MCF 10A (cell line): ENCODE results near the gene ZNF91. TPM values are rescaled to one million over a fixed set of nuclear protein-coding genes. Genes with fewer than 3 reads are reported as not detected.
"Not testable (repeated sequence)": the region's sequence is repeated elsewhere in the genome, so short reads cannot be mapped to it uniquely, and the experiment has no call there.

Experiments used
- BruUV-seq: library from RNA; stranded (reverse); fragments of 400-500 nt; replicated peaks from 2 replicates; lab custom pipeline; 2021; lab: Mats Ljungman, UMichigan
- CTCF ChIA-PET: fragments of 300-600 bp; sonication (Branson Sonifier 250); formaldehyde crosslinking; extraction: SDS; loops from one replicate; lab custom pipeline; 2021; ENCODE audit warnings: antibody characterized with exemption, inconsistent platforms; lab: Yijun Ruan, JAX
- POLR2A ChIA-PET: fragments of 300-600, 350-650 bp; sonication (Branson Sonifier 250); formaldehyde crosslinking; extraction: SDS; loops from one replicate; lab custom pipeline; 2020; ENCODE audit warnings: antibody characterized with exemption, inconsistent platforms; lab: Yijun Ruan, JAX
- DNase-seq: peaks from one replicate; pipeline ENCODE4 v3.0.0-alpha.2; 2018; ENCODE audit not compliant: unreplicated experiment
- H3K27ac Mint-ChIP-seq: one replicate; pipeline ENCODE4 v1.8.0; 2022; ENCODE audit warnings: mild to moderate bottlenecking, low read depth, mixed read lengths; ENCODE audit not compliant: unreplicated experiment
- H3K27me3 Mint-ChIP-seq: one replicate; pipeline ENCODE4 v1.8.0; 2022; ENCODE audit warnings: mixed read lengths; ENCODE audit not compliant: insufficient read depth, unreplicated experiment
- H3K36me3 Mint-ChIP-seq: one replicate; pipeline ENCODE4 v1.8.0; 2022; ENCODE audit warnings: mild to moderate bottlenecking, moderate library complexity, mixed read lengths; ENCODE audit not compliant: insufficient read depth, unreplicated experiment
- H3K4me1 Mint-ChIP-seq: one replicate; pipeline ENCODE4 v1.8.0; 2022; ENCODE audit warnings: mixed read lengths; ENCODE audit not compliant: insufficient read depth, unreplicated experiment
- H3K4me3 Mint-ChIP-seq: one replicate; pipeline ENCODE4 v1.8.0; 2022; ENCODE audit warnings: mild to moderate bottlenecking, moderate library complexity, mixed read lengths; ENCODE audit not compliant: unreplicated experiment
- H3K9me3 Mint-ChIP-seq: one replicate; pipeline ENCODE4 v1.8.0; 2022; ENCODE audit warnings: mixed read lengths; ENCODE audit not compliant: unreplicated experiment
- CTCF ChIP-seq: fragments of 200-600 bp; IDR thresholded peaks from one replicate; pipeline ENCODE4 v1.8.0; 2022; ENCODE audit warnings: antibody characterized with exemption, mild to moderate bottlenecking; ENCODE audit not compliant: unreplicated experiment
- intact Hi-C: fragments of 100-400 bp; cut with micrococcal nuclease; formaldehyde crosslinking; loops from 2 replicates; pipeline ENCODE4 v1.14.1; 2022
- total RNA-seq: library from RNA; stranded (reverse); gene quantifications from 2 replicates; pipeline ENCODE4 v1.2.3, GENCODE V29; 2022

ZNF91 gene
- total RNA-seq, 1 experiment from 2014 or later: 15.8 TPM

GRCh38 chr19:23328211-23328610 is 67.1 kb downstream of the ZNF91 start:
- Mint-ChIP-seq H3K27me3 (no peaks in the 10 kb centered on the region), H3K27ac (no peak overlapping the region), H3K4me3 (no peak overlapping the region), H3K9me3 (peaks cover 43% of the 10 kb centered on the region), H3K4me1 (no peaks in the 10 kb centered on the region), H3K36me3 (peaks cover 50% of the 10 kb centered on the region)
- ChIA-PET CTCF (no interaction called here), POLR2A (interaction anchor here (1.5 kb wide), 1 partner anchor 76 kb away, joined by 3 read pairs; no protein-coding TSS in a partner anchor)
- DNase-seq: no peak
- no TSS peak for BruUV-seq
- intact Hi-C loops: no loop called here
- TF ChIP-seq CTCF: no peak

DNA sequence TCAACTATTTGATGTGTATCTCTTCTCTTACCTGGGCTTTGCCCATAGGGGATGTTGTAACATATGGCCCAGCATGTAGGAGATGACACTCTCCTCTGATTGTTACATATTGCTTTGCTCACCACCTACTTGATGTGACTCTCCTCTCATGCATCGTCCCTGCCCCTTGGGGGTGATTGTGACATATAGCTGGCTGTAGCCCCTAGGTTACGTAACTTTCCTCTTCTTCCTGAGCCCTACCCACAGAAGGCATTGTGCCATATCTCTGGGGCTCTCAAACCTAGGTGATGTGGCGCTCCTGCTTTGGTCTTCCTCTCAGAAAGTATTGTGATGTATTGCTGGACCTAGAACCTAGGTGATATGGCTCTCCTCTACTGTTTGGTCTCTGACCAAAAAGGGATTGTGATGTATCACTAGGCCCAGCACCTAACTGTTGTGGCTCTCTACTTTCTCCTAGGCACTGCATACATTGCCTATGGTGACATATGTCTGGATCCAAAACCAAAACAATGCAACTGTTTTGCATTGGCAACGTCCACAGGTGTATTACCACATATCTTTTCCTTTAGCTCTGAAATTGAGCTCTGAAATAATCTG is 73.2 kb downstream of the ZNF91 start:
- no peak for TF ChIP-seq CTCF
- ChIA-PET POLR2A (interaction anchor here (0.6 to 0.9 kb wide), 3 partner anchors 9 to 202 kb away, joined by 3 to 7 read pairs (median 3); no protein-coding TSS in a partner anchor), CTCF (no interaction called here)
- Mint-ChIP-seq H3K27me3 (no peaks in the 10 kb centered on the region), H3K27ac (no peak overlapping the region), H3K4me3 (no peak overlapping the region), H3K9me3 (peaks cover 49% of the 10 kb centered on the region), H3K4me1 (no peaks in the 10 kb centered on the region), H3K36me3 (peaks cover 28% of the 10 kb centered on the region)
- no TSS peak for BruUV-seq
- intact Hi-C loops: no loop called here
- DNase-seq: peak; percentile 44

DNA sequence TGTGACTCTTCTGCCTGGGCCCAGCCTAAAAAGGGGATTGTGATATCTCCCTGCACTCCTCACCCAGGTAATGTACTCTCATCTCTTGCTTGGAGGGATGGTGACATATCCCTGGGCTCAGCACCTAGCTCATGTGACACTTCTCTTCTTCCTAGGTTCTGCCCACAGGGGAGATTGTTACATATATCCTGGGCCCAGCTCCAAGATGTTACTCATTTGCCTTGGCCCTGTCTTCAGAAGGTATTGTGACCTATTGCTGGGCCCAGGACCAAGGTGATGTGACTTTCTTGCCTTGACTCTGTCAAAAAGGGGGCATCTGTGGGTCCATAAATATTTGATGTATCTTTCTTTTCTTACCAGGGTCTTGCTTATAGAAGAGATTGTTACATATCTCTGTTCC is 73.9 kb downstream of the ZNF91 start:
- H3K4me1 Mint-ChIP-seq, BruUV-seq, H3K4me3 Mint-ChIP-seq, H3K27ac Mint-ChIP-seq, intact Hi-C loops, H3K27me3 Mint-ChIP-seq, CTCF ChIA-PET: not testable (repeated sequence)
- POLR2A ChIA-PET: interaction anchor here (0.9 kb wide), 1 partner anchor 9 kb away, joined by 7 read pairs; no protein-coding TSS in a partner anchor
- peaks cover 49% of the 10 kb centered on the region for H3K9me3 Mint-ChIP-seq
- peak; percentile 47 for DNase-seq
- peaks cover 26% of the 10 kb centered on the region for H3K36me3 Mint-ChIP-seq

DNA sequence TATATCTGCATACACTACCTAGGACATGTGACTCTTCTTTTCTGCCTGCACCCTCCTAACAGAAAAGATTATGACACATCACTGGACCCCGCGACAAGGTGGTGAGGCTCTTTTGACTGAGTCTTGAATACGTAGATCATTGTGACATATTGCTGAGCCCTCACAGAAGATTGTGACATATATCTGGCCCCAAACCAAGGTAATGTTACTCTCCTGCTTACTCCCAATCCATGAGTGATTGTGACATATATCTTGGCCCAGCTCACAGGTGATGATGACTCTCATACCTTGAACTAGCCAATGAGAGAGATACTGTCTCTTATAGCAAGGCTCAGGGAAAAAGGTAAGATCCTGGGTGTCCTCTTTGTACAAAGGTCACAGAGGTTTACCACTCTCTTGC is 75.7 kb downstream of the ZNF91 start:
- Mint-ChIP-seq H3K9me3 (peaks cover 50% of the 10 kb centered on the region), H3K36me3 (peaks cover 14% of the 10 kb centered on the region)
- H3K4me1 Mint-ChIP-seq, H3K27me3 Mint-ChIP-seq, H3K27ac Mint-ChIP-seq, CTCF ChIA-PET, H3K4me3 Mint-ChIP-seq, POLR2A ChIA-PET, BruUV-seq, intact Hi-C loops: not testable (repeated sequence)
- DNase-seq: peak; percentile 71

GRCh38 chr19:23318941-23319340 is 76.3 kb downstream of the ZNF91 start:
- H3K27ac Mint-ChIP-seq, DNase-seq, intact Hi-C loops, H3K36me3 Mint-ChIP-seq, H3K27me3 Mint-ChIP-seq, POLR2A ChIA-PET, H3K4me1 Mint-ChIP-seq, BruUV-seq, H3K4me3 Mint-ChIP-seq, CTCF ChIA-PET: not testable (repeated sequence)
- peaks cover 46% of the 10 kb centered on the region for H3K9me3 Mint-ChIP-seq
